ENCODE measurements around the gene FADS1. TPM values are rescaled to one million over a fixed set of nuclear protein-coding genes. Genes with fewer than 3 reads are reported as not detected.

FADS1 gene
- total RNA-seq, 1 experiment from 2014 or later, result 442 TPM

GRCh38 chr11:61864814-61865775 is 48.3 kb upstream of the FADS1 start:
- BruUV-seq (replicated peaks), result no TSS peak
- POLR2A ChIA-PET (ENCODE audit: low non-redundant PET), result no interaction called here
- peaks cover 2% of the 10 kb centered on the region for H3K4me1 ChIP-seq (ENCODE audit: insufficient read depth, low read length, poor library complexity, severe bottlenecking)

GRCh38 chr11:61863548-61864081 is 46.8 kb upstream of the FADS1 start:
- ChIA-PET CTCF (no interaction called here), POLR2A (ENCODE audit: low non-redundant PET) (no interaction called here)
- Histone ChIP-seq H3K27ac (ENCODE audit: low read depth, low read length, poor library complexity, severe bottlenecking) (peak overlapping the region; percentile 23), H3K9me3 (ENCODE audit: low read depth, low read length, poor library complexity, severe bottlenecking) (no peaks in the 10 kb centered on the region), H3K27me3 (replicated peaks; ENCODE audit: insufficient read depth, low read depth, low read length, poor library complexity) (no peaks in the 10 kb centered on the region), H3K4me3 (ENCODE audit: low read depth, low read length, poor library complexity, severe bottlenecking) (no peak overlapping the region), H3K36me3 (ENCODE audit: insufficient read depth, low read length, poor library complexity, severe bottlenecking) (peaks cover 84% of the 10 kb centered on the region), H3K4me1 (ENCODE audit: insufficient read depth, low read length, poor library complexity, severe bottlenecking) (no peaks in the 10 kb centered on the region)
- intact Hi-C loops (cut with micrococcal nuclease; ENCODE audit: unreplicated experiment), result no loop called here
- TF ChIP-seq EZH2 (IDR thresholded peaks at IDR 0.05; ENCODE audit: borderline replicate concordance, low read depth, low read length, poor library complexity, severe bottlenecking) (no peak), CTCF (conservative IDR thresholded peaks at IDR 0.05; ENCODE audit: low read depth, low read length) (no peak)
- DNase-seq (ENCODE audit: low spot score), result no peak
- BruUV-seq (replicated peaks), result no TSS peak

More at GRCh38 chr11:61864814-61865775, 48.3 kb upstream of the FADS1 start:
- TF ChIP-seq EZH2 (IDR thresholded peaks at IDR 0.05; ENCODE audit: borderline replicate concordance, low read depth, low read length, poor library complexity, severe bottlenecking), result no peak
- no peak for TF ChIP-seq CTCF (conservative IDR thresholded peaks at IDR 0.05; ENCODE audit: low read depth, low read length)
- intact Hi-C loops (cut with micrococcal nuclease; ENCODE audit: unreplicated experiment), result no loop called here
- Histone ChIP-seq H3K27me3 (replicated peaks; ENCODE audit: insufficient read depth, low read depth, low read length, poor library complexity) (no peaks in the 10 kb centered on the region), H3K4me3 (ENCODE audit: low read depth, low read length, poor library complexity, severe bottlenecking) (no peak overlapping the region), H3K36me3 (ENCODE audit: insufficient read depth, low read length, poor library complexity, severe bottlenecking) (peaks cover 69% of the 10 kb centered on the region), H3K27ac (ENCODE audit: low read depth, low read length, poor library complexity, severe bottlenecking) (peak overlapping the region; percentile 47), H3K9me3 (ENCODE audit: low read depth, low read length, poor library complexity, severe bottlenecking) (no peaks in the 10 kb centered on the region)
- CTCF ChIA-PET, result no interaction called here
- no peak for DNase-seq (ENCODE audit: low spot score)

- DNase-seq (ENCODE audit: low spot score), result no peak
- intact Hi-C loops (cut with micrococcal nuclease; ENCODE audit: unreplicated experiment), result no loop called here
- ChIA-PET POLR2A (ENCODE audit: low non-redundant PET) (no interaction called here), CTCF (no interaction called here)
- no TSS peak for BruUV-seq (replicated peaks)
- Histone ChIP-seq H3K9me3 (ENCODE audit: low read depth, low read length, poor library complexity, severe bottlenecking) (no peaks in the 10 kb centered on the region), H3K4me3 (ENCODE audit: low read depth, low read length, poor library complexity, severe bottlenecking) (no peak overlapping the region), H3K4me1 (ENCODE audit: insufficient read depth, low read length, poor library complexity, severe bottlenecking) (no peaks in the 10 kb centered on the region), H3K36me3 (ENCODE audit: insufficient read depth, low read length, poor library complexity, severe bottlenecking) (peaks cover 91% of the 10 kb centered on the region), H3K27me3 (replicated peaks; ENCODE audit: insufficient read depth, low read depth, low read length, poor library complexity) (no peaks in the 10 kb centered on the region), H3K27ac (ENCODE audit: low read depth, low read length, poor library complexity, severe bottlenecking) (no peak overlapping the region)
- no peak for TF ChIP-seq EZH2 (IDR thresholded peaks at IDR 0.05; ENCODE audit: borderline replicate concordance, low read depth, low read length, poor library complexity, severe bottlenecking)
- no peak for TF ChIP-seq CTCF (conservative IDR thresholded peaks at IDR 0.05; ENCODE audit: low read depth, low read length)
These were observed 46.1 kb upstream of the FADS1 start for GRCh38 chr11:61862714-61863547.

Data from A673 (cell line).